HCT116 (cell line): ENCODE results near the gene DCTD. TPM values are rescaled to one million over a fixed set of nuclear protein-coding genes. Genes with fewer than 3 reads are reported as not detected.

Experiments used
- ATAC-seq: fragments of 200-7000 bp; cut with Tn5 transposase; 2 replicates; pipeline ENCODE4 v1.9.1; 2020; ENCODE audit warnings: mild to moderate bottlenecking, moderate library complexity
- BruUV-seq: library from RNA; stranded (reverse); fragments of 400-500 nt; replicated peaks from 2 replicates; lab custom pipeline; 2021; lab: Mats Ljungman, UMichigan
- CTCF ChIA-PET: fragments of 300-600 bp; sonication (Branson Sonifier 250); formaldehyde crosslinking; loops from one replicate; lab custom pipeline; 2021; ENCODE audit warnings: antibody characterized with exemption; lab: Charles Lee
- POLR2A ChIA-PET: fragments of 300-600, 350-600 bp; sonication (Branson Sonifier 250); formaldehyde crosslinking; loops from one replicate; lab custom pipeline; 2021; ENCODE audit warnings: antibody characterized with exemption; lab: Charles Lee
- RAD21 ChIA-PET, 2 experiments: fragments of 300-600 bp; sonication (Branson Sonifier 250); formaldehyde crosslinking; loops; one replicate each; lab custom pipeline; 2023; ENCODE audit warnings: low total read pairs in 2 of 2; ENCODE audit not compliant: uncharacterized antibody in 2 of 2, unreplicated experiment in 2 of 2, low non-redundant PET in 1 of 2; lab: Charles Lee
- DNase-seq: peaks from one replicate; pipeline ENCODE4 v3.0.0-alpha.2; 2010; ENCODE audit warnings: low read depth, low spot score
- H2AFZ ChIP-seq: fragments of 200-600 bp; shearing (Covaris generic), sonication (generic); 2 replicates; pipeline ENCODE4 v1.6.1; 2017; ENCODE audit warnings: low read depth, mixed run types, mixed read lengths, antibody characterized with exemption, low read length; ENCODE audit not compliant: poor library complexity, severe bottlenecking
- H3K27ac ChIP-seq: 2 replicates; pipeline ENCODE4 v1.5.1; 2012; ENCODE audit warnings: low read depth, low read length
- H3K27me3 ChIP-seq: fragments of 200-600 bp; sonication (generic); 2 replicates; pipeline ENCODE4 v1.6.1; 2016; ENCODE audit warnings: mixed run types, low read length, mixed read lengths; ENCODE audit not compliant: insufficient read depth
- H3K36me3 ChIP-seq, 2 experiments: fragments of 200-500 bp in 1 of 2; fragments of 200-600 bp in 1 of 2; sonication (Bioruptor generic) in 1 of 2; sonication (generic) in 1 of 2; 2 replicates each; pipeline versions ENCODE4 v1.5.1 to v1.6.1; 2014 to 2016; ENCODE audit warnings: low read length in 2 of 2, inconsistent platforms in 1 of 2, mixed read lengths in 1 of 2, mixed run types in 1 of 2; ENCODE audit not compliant: insufficient read depth in 2 of 2, control insufficient read depth in 1 of 2
- H3K4me1 ChIP-seq, 2 experiments: fragments of 200-600 bp in 1 of 2; sonication (generic) in 1 of 2; 2 replicates each; pipeline versions ENCODE4 v1.5.1 to v1.6.1; 2012 to 2017; ENCODE audit warnings: low read length in 2 of 2, inconsistent platforms in 1 of 2, mild to moderate bottlenecking in 1 of 2, mixed read lengths in 1 of 2, mixed run types in 1 of 2, moderate library complexity in 1 of 2; ENCODE audit not compliant: insufficient read depth in 2 of 2, control insufficient read depth in 1 of 2
- H3K4me2 ChIP-seq: fragments of 200-600 bp; sonication (generic); 2 replicates; pipeline ENCODE4 v1.6.1; 2017; ENCODE audit warnings: mixed run types, low read length, mixed read lengths
- H3K4me3 ChIP-seq, 2 experiments: fragments of 200-600 bp in 1 of 2; sonication (generic) in 1 of 2; replicated peaks in 1 of 2; 2 replicates each; pipeline ENCODE4 v1.5.1; 2011 to 2016; ENCODE audit warnings: low read length in 2 of 2, control low read depth in 1 of 2, low read depth in 1 of 2, mild to moderate bottlenecking in 1 of 2, mixed read lengths in 1 of 2, mixed run types in 1 of 2
- H3K79me2 ChIP-seq: fragments of 200-600 bp; sonication (generic); 2 replicates; pipeline ENCODE4 v1.6.1; 2017; ENCODE audit warnings: mild to moderate bottlenecking, mixed run types, low read length, moderate library complexity, mixed read lengths; ENCODE audit not compliant: insufficient read depth
- H3K9ac ChIP-seq: fragments of 200-600 bp; sonication (generic); 2 replicates; pipeline ENCODE4 v1.6.1; 2016; ENCODE audit warnings: low read length, mixed read lengths
- H3K9me2 ChIP-seq: fragments of 200-600 bp; sonication (generic), shearing (Covaris generic); 2 replicates; pipeline ENCODE4 v1.6.1; 2017; ENCODE audit warnings: mixed run types, mild to moderate bottlenecking, moderate library complexity; ENCODE audit not compliant: insufficient read depth
- H3K9me3 ChIP-seq, 2 experiments: fragments of 200-500 bp in 1 of 2; fragments of 200-600 bp in 1 of 2; sonication (Bioruptor generic) in 1 of 2; sonication (generic) in 1 of 2; 2 replicates each; pipeline ENCODE4 v1.6.1; 2014 to 2017; ENCODE audit warnings: low read length in 2 of 2, mixed read lengths in 2 of 2, inconsistent platforms in 1 of 2, low read depth in 1 of 2, mild to moderate bottlenecking in 1 of 2, mixed run types in 1 of 2, moderate library complexity in 1 of 2; ENCODE audit not compliant: control insufficient read depth in 1 of 2, insufficient read depth in 1 of 2
- H4K20me1 ChIP-seq: fragments of 200-600 bp; sonication (generic), shearing (Covaris generic); 2 replicates; pipeline ENCODE4 v1.6.1; 2017; ENCODE audit warnings: mixed run types, mild to moderate bottlenecking, moderate library complexity; ENCODE audit not compliant: insufficient read depth
- ELF1 ChIP-seq: IDR thresholded peaks from 2 replicates; pipeline ENCODE4 v1.6.1; 2012; ENCODE audit warnings: low read depth, borderline replicate concordance
- EZH2 ChIP-seq: fragments of 200-600 bp; sonication (generic); IDR thresholded peaks from 2 replicates; pipeline ENCODE4 v1.6.1; 2017; ENCODE audit warnings: antibody characterized with exemption, mixed run types
- EZH2phosphoT487 ChIP-seq: fragments of 200-600 bp; IDR thresholded peaks from 2 replicates; pipeline ENCODE4 v1.6.1; 2018; ENCODE audit warnings: antibody characterized with exemption, borderline replicate concordance
- JUND ChIP-seq: IDR thresholded peaks from 2 replicates; pipeline ENCODE4 v1.6.1; 2012
- MAX ChIP-seq: IDR thresholded peaks from 2 replicates; pipeline ENCODE4 v1.6.1; 2012
- SRF ChIP-seq: IDR thresholded peaks from 2 replicates; pipeline ENCODE4 v1.6.1; 2012; ENCODE audit warnings: low read depth
- ZBTB33 ChIP-seq: IDR thresholded peaks from 2 replicates; pipeline ENCODE4 v1.6.1; 2011; ENCODE audit warnings: mild to moderate bottlenecking, low read length, moderate library complexity; ENCODE audit not compliant: insufficient replicate concordance; ENCODE audit errors: extremely low read depth
- ZFX ChIP-seq: fragments of 450-650 bp; IDR thresholded peaks from 2 replicates; pipeline ENCODE4 v1.6.1; 2017
- intact Hi-C: fragments of 100-400 bp; cut with micrococcal nuclease; formaldehyde crosslinking; loops from 2 replicates; pipeline ENCODE4 v1.10.0; 2022
- total RNA-seq: library from RNA; stranded (reverse); gene quantifications from one replicate; pipeline ENCODE4 v1.2.1, GENCODE V29; 2021; ENCODE audit not compliant: unreplicated experiment

The DCTD gene
- total RNA-seq, 1 experiment from 2014 or later, result 96.3 TPM

GRCh38 chr4:182927505-182927904 lies 10.3 kb upstream of the DCTD start:
- H2AFZ ChIP-seq, result no peak overlapping the region
- no peaks in the 10 kb centered on the region for H3K36me3 ChIP-seq
- H3K4me3 ChIP-seq, result no peak overlapping the region
- H3K4me1 ChIP-seq, result peaks cover 0 to 5% of the 10 kb centered on the region in 2 experiments; a peak in 1 of 4 replicates
- no peaks in the 10 kb centered on the region for H3K9me3 ChIP-seq
- no peak for ATAC-seq
- H3K27me3 ChIP-seq, result no peaks in the 10 kb centered on the region
- ChIA-PET RAD21 (no interaction called here), CTCF (interaction anchor here (1.4 kb wide), 1 partner anchor 335 kb away, joined by 4 read pairs; no protein-coding TSS in a partner anchor), POLR2A (no interaction called here)
- TF ChIP-seq SRF (no peak), JUND (no peak), ELF1 (no peak), EZH2 (no peak), ZFX (no peak), EZH2phosphoT487 (no peak)
- no TSS peak for BruUV-seq
- DNase-seq, result no peak
- no peak overlapping the region for H3K4me2 ChIP-seq
- intact Hi-C loops, result loop anchor here (5.0 to 10.0 kb wide), 2 partner anchors 283 to 1625 kb away; no protein-coding TSS in a partner anchor
- H3K27ac ChIP-seq, result no peak overlapping the region
- H3K79me2 ChIP-seq, result no peaks in the 10 kb centered on the region
- H3K9ac ChIP-seq, result no peak overlapping the region
- no peaks in the 10 kb centered on the region for H4K20me1 ChIP-seq
- no peaks in the 10 kb centered on the region for H3K9me2 ChIP-seq

- Histone ChIP-seq H3K9me3 (no peaks in the 10 kb centered on the region), H3K36me3 (no peaks in the 10 kb centered on the region), H3K4me2 (peak overlapping the region; percentile 29; the same call in 1 of the 2 replicates), H3K4me1 (peaks cover 0 to 5% of the 10 kb centered on the region in 2 experiments; a peak in 1 of 4 replicates), H3K9ac (no peak overlapping the region), H3K79me2 (no peaks in the 10 kb centered on the region), H2AFZ (peak overlapping the region; percentile 73), H3K27ac (no peak overlapping the region), H4K20me1 (no peaks in the 10 kb centered on the region), H3K9me2 (no peaks in the 10 kb centered on the region), H3K27me3 (no peaks in the 10 kb centered on the region), H3K4me3 (no peak overlapping the region)
- CTCF ChIA-PET, result interaction anchor here (0.9 to 1.8 kb wide), 9 partner anchors 12 to 1624 kb away, joined by 3 to 27 read pairs (median 5); no protein-coding TSS in a partner anchor
- TF ChIP-seq ELF1, result no peak
- TF ChIP-seq ZBTB33, result no peak
- no peak for TF ChIP-seq MAX
- no peak for TF ChIP-seq JUND
- ATAC-seq (no peak), DNase-seq (no peak)
- BruUV-seq, result no TSS peak
- intact Hi-C loops, result loop anchor here (1.0 to 10.0 kb wide), 4 partner anchors 119 to 1624 kb away; no protein-coding TSS in a partner anchor
- RAD21 ChIA-PET, result interaction anchor here (0.5 to 0.8 kb wide), 2 partner anchors 147 to 481 kb away, joined by 3 read pairs; no protein-coding TSS in a partner anchor
- POLR2A ChIA-PET, result interaction anchor here (1.0 kb wide), 1 partner anchor 9 kb away, joined by 3 read pairs; no protein-coding TSS in a partner anchor
These were observed 8.7 kb upstream of the DCTD start for GRCh38 chr4:182925855-182926254.
